Measurements from ENCODE around the gene VWA8. TPM values are rescaled to one million over a fixed set of nuclear protein-coding genes. Genes with fewer than 3 reads are reported as not detected.

The VWA8 gene
- polyA plus RNA-seq, 3 donors, result 2.0 to 4.4 (median 3.4) TPM

- Mint-ChIP-seq H3K27ac (no peak overlapping the region), H3K9me3 (peaks cover 3 to 9% (median 6%) of the 10 kb centered on the region in 7 donors), H3K36me3 (peaks cover 9 to 16% of the 10 kb centered on the region in 2 donors), H3K4me3 (no peak overlapping the region), H3K4me1 (peaks cover 7% of the 10 kb centered on the region), H3K27me3 (ENCODE audit: low read depth in 3 of 3) (no peaks in the 10 kb centered on the region)
- DNase-seq, result no peak
- intact Hi-C loops (cut with micrococcal nuclease), result no loop called here
- Histone ChIP-seq H3K4me1 (ENCODE audit: control insufficient read depth in 1 of 2, insufficient read depth in 2 of 2, low read length in 2 of 2) (peaks cover 2 to 6% of the 10 kb centered on the region in 2 donors), H4K20me1 (ENCODE audit: insufficient read depth, low read length) (no peaks in the 10 kb centered on the region), H3K36me3 (replicated peaks in 1 of 2; ENCODE audit: control insufficient read depth in 1 of 2, insufficient read depth in 2 of 2, low read length in 2 of 2) (peaks cover 0 to 10% of the 10 kb centered on the region in 2 donors), H3K9ac (ENCODE audit: insufficient read depth, low read length, poor library complexity, severe bottlenecking) (no peak overlapping the region), H3K27ac (ENCODE audit: low read depth in 1 of 2, low read length in 2 of 2) (no peak overlapping the region), H3K9me3 (replicated peaks in 1 of 2; ENCODE audit: control insufficient read depth in 1 of 2, insufficient read depth in 1 of 2, low read length in 2 of 2) (peaks cover 0 to 13% of the 10 kb centered on the region in 2 donors), H3K27me3 (ENCODE audit: control insufficient read depth in 2 of 2, insufficient read depth in 2 of 2, low read length in 2 of 2) (no peaks in the 10 kb centered on the region), H3K4me2 (replicated peaks; ENCODE audit: extremely low read depth, low read length, poor library complexity, severe bottlenecking) (no peak overlapping the region), H3K79me2 (ENCODE audit: insufficient read depth, low read length) (no peaks in the 10 kb centered on the region), H2AFZ (ENCODE audit: insufficient read depth, low read depth, low read length, poor library complexity, severe bottlenecking) (no peak overlapping the region), H3K4me3 (replicated peaks in 1 of 3; ENCODE audit: low read depth in 2 of 3, low read length in 3 of 3) (no peak overlapping the region)
- WGBS (ENCODE audit: insufficient coverage), result no CpG with 5 or more reads among the region's 5 CpGs
- no peak for TF ChIP-seq CTCF (IDR thresholded peaks at IDR 0.05)
Measured at GRCh38 chr13:41930154-41930553, 30.8 kb downstream of the VWA8 start.

GRCh38 chr13:41928323-41928722 lies 32.6 kb downstream of the VWA8 start:
- peak overlapping the region; percentile 42 for H3K9ac ChIP-seq (ENCODE audit: insufficient read depth, low read length, poor library complexity, severe bottlenecking)
- H3K79me2 ChIP-seq (ENCODE audit: insufficient read depth, low read length), result no peaks in the 10 kb centered on the region

More at GRCh38 chr13:41928323-41928722, 32.6 kb downstream of the VWA8 start:
- no peak for DNase-seq
- Histone ChIP-seq H3K9me3 (replicated peaks in 1 of 2; ENCODE audit: control insufficient read depth in 1 of 2, insufficient read depth in 1 of 2, low read length in 2 of 2) (peaks cover 0 to 19% of the 10 kb centered on the region in 2 donors), H3K4me1 (ENCODE audit: control insufficient read depth in 1 of 2, insufficient read depth in 2 of 2, low read length in 2 of 2) (peaks cover 2 to 6% of the 10 kb centered on the region in 2 donors), H3K4me2 (replicated peaks; ENCODE audit: extremely low read depth, low read length, poor library complexity, severe bottlenecking) (peak overlapping the region; percentile 67), H3K27me3 (ENCODE audit: control insufficient read depth in 2 of 2, insufficient read depth in 2 of 2, low read length in 2 of 2) (no peaks in the 10 kb centered on the region), H4K20me1 (ENCODE audit: insufficient read depth, low read length) (no peaks in the 10 kb centered on the region), H3K27ac (ENCODE audit: low read depth in 1 of 2, low read length in 2 of 2) (peak overlapping the region in 1 of 2 donors; percentile 66), H3K36me3 (replicated peaks in 1 of 2; ENCODE audit: control insufficient read depth in 1 of 2, insufficient read depth in 2 of 2, low read length in 2 of 2) (peaks cover 0 to 10% of the 10 kb centered on the region in 2 donors), H2AFZ (ENCODE audit: insufficient read depth, low read depth, low read length, poor library complexity, severe bottlenecking) (peak overlapping the region; percentile 57), H3K4me3 (replicated peaks in 1 of 3; ENCODE audit: low read depth in 2 of 3, low read length in 3 of 3) (peak overlapping the region in 2 of 3 experiments; percentile 45 to 61)
- H3K9me3 Mint-ChIP-seq, result peaks cover 12 to 23% (median 19%) of the 10 kb centered on the region in 7 donors
- peak overlapping the region in 6 of 7 donors; percentile 1 to 75 (median 50) for H3K27ac Mint-ChIP-seq
- H3K27me3 Mint-ChIP-seq (ENCODE audit: low read depth in 3 of 3), result no peaks in the 10 kb centered on the region
- H3K4me1 Mint-ChIP-seq, result peaks cover 13% of the 10 kb centered on the region
- TF ChIP-seq CTCF (IDR thresholded peaks at IDR 0.05), result no peak
- H3K4me3 Mint-ChIP-seq, result peak overlapping the region; percentile 1 to 39
- no CpG with 5 or more reads among the region's 2 CpGs for WGBS (ENCODE audit: insufficient coverage)
- intact Hi-C loops (cut with micrococcal nuclease), result no loop called here
- H3K36me3 Mint-ChIP-seq, result peaks cover 13 to 22% of the 10 kb centered on the region in 2 donors
